HFFc6 (cell line): Measurements from ENCODE around the gene KDM6B. TPM values are rescaled to one million over a fixed set of nuclear protein-coding genes. Genes with fewer than 3 reads are reported as not detected.
A peak's percentile ranks its signal among the peaks of the same experiment; 100 is the strongest.
"Not testable (repeated sequence)": the region's sequence is repeated elsewhere in the genome, so short reads cannot be mapped to it uniquely, and the experiment has no call there.

Experiments used
- DNase-seq: peaks from one replicate; pipeline ENCODE4 v3.0.0-alpha.2; 2018
- H3K27ac Mint-ChIP-seq: 2 replicates; pipeline ENCODE4 v1.8.0; 2020; ENCODE audit warnings: mild to moderate bottlenecking, mixed read lengths
- H3K27me3 Mint-ChIP-seq: 2 replicates; pipeline ENCODE4 v1.8.0; 2021; ENCODE audit warnings: mild to moderate bottlenecking, moderate library complexity, mixed read lengths; ENCODE audit not compliant: insufficient read depth
- H3K36me3 Mint-ChIP-seq: 2 replicates; pipeline ENCODE4 v1.8.0; 2021; ENCODE audit warnings: low read depth, mixed read lengths
- H3K4me1 Mint-ChIP-seq: 2 replicates; pipeline ENCODE4 v1.8.0; 2020; ENCODE audit warnings: low read depth, mixed read lengths
- H3K4me3 Mint-ChIP-seq: 2 replicates; pipeline ENCODE4 v1.8.0; 2020; ENCODE audit warnings: mild to moderate bottlenecking, moderate library complexity, mixed read lengths
- H3K9me3 Mint-ChIP-seq: 2 replicates; pipeline ENCODE4 v1.8.0; 2020; ENCODE audit warnings: mild to moderate bottlenecking, mixed read lengths
- total RNA-seq, 6 experiments: library from RNA; stranded (reverse); fragmentation: NEBNext Ultra II Directional; extraction: Animal tissue kit (Norgen Biotek cat#: 25700); gene quantifications; 2 replicates in 1 of 6; 3 replicates in 5 of 6; pipeline ENCODE4 v1.2.3, GENCODE V29; 2021
- TF ChIP-seq, protein P1 (sequence below): fragments of 200-600 bp; sonication (generic); IDR thresholded peaks from 2 replicates; pipeline ENCODE4 v1.5.0; 2021; ENCODE audit warnings: antibody characterized with exemption, mild to moderate bottlenecking

KDM6B gene
- total RNA-seq, 6 experiments from 2014 or later = 10.4 to 15.2 (median 11.6) TPM

DNA sequence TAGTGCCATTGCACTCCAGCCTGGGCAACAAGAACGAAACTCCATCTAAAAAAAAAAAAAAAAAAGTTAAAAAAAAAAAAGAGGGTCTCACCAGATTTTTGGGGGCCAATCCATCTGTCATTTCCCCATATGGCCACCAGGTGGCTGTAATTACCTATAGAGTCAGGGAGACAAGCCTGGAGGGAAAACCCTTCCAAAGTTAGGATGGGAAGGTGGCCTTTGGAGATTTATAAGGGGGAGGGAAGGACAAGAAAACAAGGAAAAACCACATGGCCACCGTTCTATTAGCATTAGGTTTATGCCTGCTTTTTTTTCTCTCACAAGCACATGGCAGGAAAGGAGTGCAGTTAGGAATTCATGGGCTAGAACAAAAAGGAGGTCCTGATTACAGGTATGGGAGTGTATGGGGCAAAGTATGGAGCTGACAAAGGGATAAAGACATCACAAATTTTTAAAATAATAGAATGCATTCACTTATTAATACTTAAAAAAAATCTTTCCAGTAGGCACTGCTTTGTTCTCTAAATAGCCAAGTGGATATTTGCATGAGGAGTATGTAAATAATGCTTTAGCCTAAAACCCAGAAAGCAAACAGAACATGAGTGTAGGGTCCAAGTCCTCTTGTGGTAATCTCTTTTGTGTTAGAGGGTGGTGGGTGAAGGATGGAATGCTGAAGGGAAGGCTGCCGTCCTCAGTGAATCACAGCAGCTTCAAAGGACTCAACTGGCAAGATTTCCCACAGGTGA, 28.8 kb downstream of the KDM6B start:
- H3K27me3 Mint-ChIP-seq = peaks cover 5% of the 10 kb centered on the region
- peaks cover 10% of the 10 kb centered on the region; the same call in 1 of the 2 replicates for H3K36me3 Mint-ChIP-seq
- H3K4me3 Mint-ChIP-seq = no peak overlapping the region
- H3K4me1 Mint-ChIP-seq = peaks cover 5% of the 10 kb centered on the region; the same call in 1 of the 2 replicates
- TF ChIP-seq, protein P1, sequence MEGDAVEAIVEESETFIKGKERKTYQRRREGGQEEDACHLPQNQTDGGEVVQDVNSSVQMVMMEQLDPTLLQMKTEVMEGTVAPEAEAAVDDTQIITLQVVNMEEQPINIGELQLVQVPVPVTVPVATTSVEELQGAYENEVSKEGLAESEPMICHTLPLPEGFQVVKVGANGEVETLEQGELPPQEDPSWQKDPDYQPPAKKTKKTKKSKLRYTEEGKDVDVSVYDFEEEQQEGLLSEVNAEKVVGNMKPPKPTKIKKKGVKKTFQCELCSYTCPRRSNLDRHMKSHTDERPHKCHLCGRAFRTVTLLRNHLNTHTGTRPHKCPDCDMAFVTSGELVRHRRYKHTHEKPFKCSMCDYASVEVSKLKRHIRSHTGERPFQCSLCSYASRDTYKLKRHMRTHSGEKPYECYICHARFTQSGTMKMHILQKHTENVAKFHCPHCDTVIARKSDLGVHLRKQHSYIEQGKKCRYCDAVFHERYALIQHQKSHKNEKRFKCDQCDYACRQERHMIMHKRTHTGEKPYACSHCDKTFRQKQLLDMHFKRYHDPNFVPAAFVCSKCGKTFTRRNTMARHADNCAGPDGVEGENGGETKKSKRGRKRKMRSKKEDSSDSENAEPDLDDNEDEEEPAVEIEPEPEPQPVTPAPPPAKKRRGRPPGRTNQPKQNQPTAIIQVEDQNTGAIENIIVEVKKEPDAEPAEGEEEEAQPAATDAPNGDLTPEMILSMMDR = peak; percentile 91
- no peak overlapping the region for H3K27ac Mint-ChIP-seq
- no peak for DNase-seq
- no peaks in the 10 kb centered on the region for H3K9me3 Mint-ChIP-seq

DNA sequence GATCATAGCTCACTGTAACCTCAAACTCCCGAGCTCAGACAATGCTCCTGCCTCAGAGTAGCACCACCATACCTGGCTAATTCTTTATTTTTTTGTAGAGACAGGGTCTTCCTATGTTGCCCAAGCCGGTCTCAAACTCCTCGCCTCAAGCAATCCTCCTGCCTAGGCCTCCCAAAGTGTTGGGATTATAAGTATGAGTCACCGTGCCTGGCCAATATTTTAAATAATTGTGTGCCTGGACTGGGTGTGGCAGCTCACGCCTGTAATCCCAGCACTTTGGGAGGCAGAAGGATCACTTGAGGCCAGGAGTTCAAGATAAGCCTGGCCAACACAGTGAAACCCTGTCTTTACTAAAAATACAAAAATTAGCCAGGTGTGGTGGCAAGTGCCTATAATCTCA, 30.4 kb downstream of the KDM6B start:
- H3K9me3 Mint-ChIP-seq, H3K27ac Mint-ChIP-seq, H3K4me3 Mint-ChIP-seq, H3K27me3 Mint-ChIP-seq, DNase-seq, H3K4me1 Mint-ChIP-seq: not testable (repeated sequence)
- peaks cover 10% of the 10 kb centered on the region; the same call in 1 of the 2 replicates for H3K36me3 Mint-ChIP-seq

DNA sequence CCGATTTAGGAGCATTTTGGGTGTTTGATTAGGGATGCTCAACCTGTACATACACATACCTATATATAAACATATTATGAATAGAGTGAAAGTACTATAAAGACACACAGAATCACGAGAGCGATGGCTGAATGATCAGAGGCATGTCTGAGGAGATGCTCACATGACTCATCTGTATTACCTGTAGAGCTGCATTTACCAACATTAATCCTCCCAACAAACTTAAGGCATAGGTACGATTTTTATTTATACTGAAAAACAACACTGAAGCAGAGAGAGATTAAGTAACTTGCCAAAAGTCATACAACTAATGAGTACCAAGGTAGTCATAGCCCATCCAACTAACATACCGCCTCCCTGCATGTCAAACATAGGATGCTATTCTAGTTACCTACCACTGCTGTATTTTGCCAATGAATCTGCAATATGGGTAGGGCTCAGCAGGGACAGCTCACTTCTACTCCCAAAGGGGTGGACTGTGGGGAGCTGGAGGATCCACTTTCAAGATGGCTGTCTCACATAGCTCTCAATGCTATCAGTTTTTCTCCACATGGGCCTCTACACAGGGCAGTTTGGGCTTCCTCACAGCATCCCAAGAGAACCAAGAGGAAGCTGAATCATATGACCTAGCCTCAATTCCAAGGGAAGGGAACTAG, 31.1 kb downstream of the KDM6B start:
- no peak overlapping the region for H3K27ac Mint-ChIP-seq
- peaks cover 10% of the 10 kb centered on the region; the same call in 1 of the 2 replicates for H3K36me3 Mint-ChIP-seq
- peaks cover 5% of the 10 kb centered on the region; the same call in 1 of the 2 replicates for H3K4me1 Mint-ChIP-seq
- TF ChIP-seq, protein P1 = no peak
- H3K27me3 Mint-ChIP-seq = peaks cover 3% of the 10 kb centered on the region; the same call in 1 of the 2 replicates
- no peaks in the 10 kb centered on the region for H3K9me3 Mint-ChIP-seq
- no peak for DNase-seq
- no peak overlapping the region for H3K4me3 Mint-ChIP-seq

DNA sequence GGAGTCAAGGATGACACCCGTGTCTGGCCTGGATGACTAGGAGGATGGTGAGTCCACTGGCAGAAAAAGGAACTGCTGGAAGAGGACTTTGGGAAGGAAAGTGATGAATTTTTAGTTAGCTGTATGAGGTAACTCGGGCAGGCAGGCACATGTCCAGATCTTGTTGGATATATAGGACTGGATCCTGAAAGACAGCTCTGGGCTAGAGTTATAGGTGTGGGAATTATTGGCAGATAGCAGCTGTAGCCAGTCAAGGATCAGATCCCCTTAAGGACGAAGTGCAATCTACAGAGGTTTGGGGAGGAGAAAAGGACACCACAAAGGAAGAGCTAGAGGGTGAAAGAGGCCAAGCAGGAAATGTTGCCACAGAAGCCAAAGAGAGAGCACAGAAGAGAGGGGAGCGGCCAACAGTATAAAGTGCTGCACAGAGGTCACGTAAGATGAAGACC, 33.9 kb downstream of the KDM6B start:
- no peak overlapping the region for H3K27ac Mint-ChIP-seq
- TF ChIP-seq, protein P1 = no peak
- H3K9me3 Mint-ChIP-seq = no peaks in the 10 kb centered on the region
- H3K36me3 Mint-ChIP-seq = peaks cover 10% of the 10 kb centered on the region; the same call in 1 of the 2 replicates
- H3K4me3 Mint-ChIP-seq = no peak overlapping the region
- H3K27me3 Mint-ChIP-seq = no peaks in the 10 kb centered on the region; the same call in 1 of the 2 replicates
- peaks cover 1% of the 10 kb centered on the region; the same call in 1 of the 2 replicates for H3K4me1 Mint-ChIP-seq
- no peak for DNase-seq

DNA sequence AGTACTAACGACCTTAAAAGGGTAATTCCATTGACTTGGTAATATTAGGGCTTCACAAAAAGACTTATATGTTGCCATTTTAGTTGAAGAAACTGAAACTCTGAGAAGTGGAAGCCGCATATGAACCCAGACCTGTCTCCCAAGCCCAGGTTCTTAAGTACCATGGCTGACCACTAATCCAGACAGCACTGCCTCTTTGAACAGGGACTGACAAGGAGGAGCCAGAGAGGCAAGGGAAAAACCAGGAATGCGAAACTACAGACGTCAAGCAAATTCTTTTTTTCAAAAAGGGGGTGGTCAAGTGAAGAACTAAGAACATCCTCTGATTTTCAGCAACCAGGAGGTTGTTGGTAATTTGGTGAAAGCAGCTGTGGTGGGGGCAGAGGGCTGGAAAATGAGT, 39.0 kb downstream of the KDM6B start:
- Mint-ChIP-seq H3K4me1 (no peaks in the 10 kb centered on the region), H3K36me3 (no peaks in the 10 kb centered on the region; the same call in 1 of the 2 replicates), H3K9me3 (no peaks in the 10 kb centered on the region), H3K4me3 (no peak overlapping the region), H3K27ac (no peak overlapping the region), H3K27me3 (no peaks in the 10 kb centered on the region)
- TF ChIP-seq, protein P1 = no peak
- no peak for DNase-seq
